Stimulated activated CD8-positive, alpha-beta memory T cell treated with anti-CD3 and anti-CD28 coated beads, Interleukin-2, amount 100 ng/mL, for 48 hours (primary cell): Measurements from ENCODE around the gene FYCO1.

ENCODE experiments used
- DNase-seq, 2 donors: peaks; one replicate each; pipeline ENCODE4 v3.0.0-alpha.2; 2020; ENCODE audit warnings: low read depth in 2 of 2

Gene FYCO1

GRCh38 chr3:45943207-45943846 is 52.3 kb downstream of the FYCO1 start, which contains the start of gene CXCR6:
Gene CXCR6, plus strand, starts transcription at chr3:45943464. Its CDS starts 3,018 bp downstream, at chr3:45946482.
- no peak for DNase-seq

- no peak for DNase-seq
These were observed 53.4 kb downstream of the FYCO1 start for GRCh38 chr3:45942051-45942825.

GRCh38 chr3:45940781-45941365 is 54.8 kb downstream of the FYCO1 start:
- DNase-seq, result no peak

- DNase-seq, result no peak
These were observed 55.4 kb downstream of the FYCO1 start for GRCh38 chr3:45940004-45940780.

GRCh38 chr3:45939341-45939771 is 56.3 kb downstream of the FYCO1 start:
- no peak for DNase-seq

- DNase-seq, result peak; percentile 69 to 80
These were observed 56.8 kb downstream of the FYCO1 start for GRCh38 chr3:45938864-45939263.

GRCh38 chr3:45938043-45938435 is 57.6 kb downstream of the FYCO1 start:
- DNase-seq, result no peak

GRCh38 chr3:45937206-45938042 is 58.2 kb downstream of the FYCO1 start:
- no peak for DNase-seq

- DNase-seq, result no peak
These were observed 59.4 kb downstream of the FYCO1 start for GRCh38 chr3:45936261-45936660.

- DNase-seq, result no peak
These were observed 62.0 kb downstream of the FYCO1 start for GRCh38 chr3:45933591-45933990.

- DNase-seq, result no peak
These were observed 63.5 kb downstream of the FYCO1 start for GRCh38 chr3:45932112-45932511.

GRCh38 chr3:45931496-45931895 is 64.1 kb downstream of the FYCO1 start:
- DNase-seq, result no peak

- peak; percentile 53 to 63 for DNase-seq
These were observed 66.5 kb downstream of the FYCO1 start for GRCh38 chr3:45929042-45929679.

GRCh38 chr3:45927881-45928280 is 67.7 kb downstream of the FYCO1 start:
- no peak for DNase-seq

- no peak for DNase-seq
These were observed 71.9 kb downstream of the FYCO1 start for GRCh38 chr3:45923755-45924154.

- DNase-seq, result no peak
These were observed 72.6 kb downstream of the FYCO1 start for GRCh38 chr3:45922950-45923590.

- DNase-seq, result no peak
These were observed 73.6 kb downstream of the FYCO1 start for GRCh38 chr3:45922039-45922326.

GRCh38 chr3:45921158-45922038 is 74.2 kb downstream of the FYCO1 start:
- DNase-seq, result no peak

GRCh38 chr3:45917146-45917898 is 78.3 kb downstream of the FYCO1 start:
- DNase-seq, result no peak
